ENCODE data around the gene BTG3. TPM values are rescaled to one million over a fixed set of nuclear protein-coding genes. Genes with fewer than 3 reads are reported as not detected.
A peak's percentile ranks its signal among the peaks of the same experiment; 100 is the strongest.

The BTG3 gene
- total and polyA plus RNA-seq, 9 of the 15 experiments (the other 6 are each of a cell fraction or from before 2014, with no cell fraction given), result 11.7 to 43.0 (median 29.7) TPM

- peak in 1 of 2 experiments; percentile 72; a peak in 1 of 4 replicates for TF ChIP-seq MNT (conservative IDR thresholded peaks at IDR 0.05)
- peak; percentile 81 for TF ChIP-seq E2F3 (CRISPR knock-in tag; IDR thresholded peaks at IDR 0.05)
- TF ChIP-seq ZFP91 (CRISPR knock-in tag; IDR thresholded peaks at IDR 0.05), result no peak
- no peak for TF ChIP-seq ZNF140 (CRISPR knock-in tag; IDR thresholded peaks at IDR 0.05)
- TF ChIP-seq ZBTB26 (CRISPR knock-in tag; IDR thresholded peaks at IDR 0.05), result no peak
- TF ChIP-seq E4F1 (CRISPR knock-in tag; IDR thresholded peaks at IDR 0.05; ENCODE audit: borderline replicate concordance), result no peak
- no peak for TF ChIP-seq TAL1 (IDR thresholded peaks at IDR 0.05)
- no peak for TF ChIP-seq ZBTB2 (IDR thresholded peaks at IDR 0.05)
- peak; percentile 97 for TF ChIP-seq RBFOX2 (IDR thresholded peaks at IDR 0.05; ENCODE audit: low read depth, low read length)
- no peak for TF ChIP-seq ZNF133 (CRISPR knock-in tag; IDR thresholded peaks at IDR 0.05)
- no peak for TF ChIP-seq ZNF253 (CRISPR knock-in tag; conservative IDR thresholded peaks at IDR 0.05)
- TF ChIP-seq ZSCAN29 (IDR thresholded peaks at IDR 0.05), result no peak
- TF ChIP-seq ZNF561 (CRISPR knock-in tag; conservative IDR thresholded peaks at IDR 0.05), result no peak
- peak; percentile 72 for TF ChIP-seq MYC (IDR thresholded peaks at IDR 0.05; ENCODE audit: low read depth, low read length)
- TF ChIP-seq MYC (CRISPR knock-in tag; IDR thresholded peaks at IDR 0.05; ENCODE audit: borderline replicate concordance, low read depth), result no peak
- TF ChIP-seq RBM17 (IDR thresholded peaks at IDR 0.05; ENCODE audit: borderline replicate concordance, low read depth, low read length), result no peak
- TF ChIP-seq ELK3 (CRISPR knock-in tag; IDR thresholded peaks at IDR 0.05), result no peak
- TF ChIP-seq ETV6 (IDR thresholded peaks at IDR 0.05; ENCODE audit: borderline replicate concordance in 1 of 2, low read depth in 2 of 2, low read length in 1 of 2), result no peak
- TF ChIP-seq ETV6 (CRISPR knock-in tag; IDR thresholded peaks at IDR 0.05; ENCODE audit: borderline replicate concordance), result peak; percentile 84; the same call in 1 of the 2 replicates
Observed at GRCh38 chr21:17612565-17613241, at the start of gene BTG3 (continued).

All from K562 (cell line).